Measurements from ENCODE around the gene TRAPPC14. TPM values are rescaled to one million over a fixed set of nuclear protein-coding genes. Genes with fewer than 3 reads are reported as not detected.
A peak's percentile ranks its signal among the peaks of the same experiment; 100 is the strongest.

TRAPPC14 gene
- polyA plus RNA-seq, 1 of the 3 experiments (the other 2 are of a cell fraction), result 13.9 TPM

DNA sequence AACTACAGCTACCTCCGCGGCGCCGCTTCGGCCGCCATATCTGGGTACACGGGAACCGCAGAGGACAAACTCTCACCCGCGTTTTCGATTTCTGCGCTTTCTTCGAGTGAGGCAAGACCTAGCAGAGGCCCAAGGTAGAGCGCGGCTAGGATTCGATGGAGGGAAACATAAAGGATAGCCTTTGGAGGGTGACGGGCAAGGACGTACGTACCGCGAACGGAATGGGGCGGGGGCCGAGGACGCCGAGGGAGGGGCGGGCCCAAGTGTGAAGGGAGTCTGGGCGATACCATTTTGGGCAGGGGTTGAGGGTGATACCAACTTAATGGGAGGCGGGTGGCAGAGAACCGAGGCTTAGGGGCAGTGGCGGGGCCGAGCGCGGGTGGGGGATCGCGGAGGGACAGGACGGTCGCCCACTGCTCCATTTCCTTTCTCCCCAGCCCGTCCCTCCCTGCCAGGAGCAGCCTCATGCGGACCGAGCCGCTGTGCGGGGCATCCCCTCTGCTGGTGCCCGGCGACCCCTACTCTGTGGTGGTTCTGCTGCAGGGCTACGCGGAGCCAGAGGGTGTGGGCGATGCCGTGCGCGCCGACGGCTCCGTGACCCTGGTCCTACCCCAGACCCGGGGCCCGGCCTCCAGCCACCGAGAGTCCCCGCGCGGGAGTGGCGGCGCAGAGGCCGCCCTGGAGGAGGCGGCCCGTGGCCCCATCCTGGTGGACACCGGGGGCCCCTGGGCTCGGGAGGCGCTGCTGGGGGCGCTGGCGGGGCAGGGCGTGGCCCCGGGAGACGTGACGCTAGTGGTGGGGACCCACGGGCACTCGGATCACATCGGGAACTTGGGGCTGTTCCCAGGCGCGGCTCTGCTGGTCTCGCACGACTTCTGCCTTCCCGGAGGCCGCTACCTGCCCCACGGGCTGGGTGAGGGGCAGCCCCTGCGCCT, 31.3 kb downstream of the TRAPPC14 start, which contains the start of gene MBLAC1:
Gene MBLAC1 (plus strand): TSS at position 37 of the 935 bp plus-strand sequence. CDS start 429 bp downstream, at position 466.
- Histone ChIP-seq H3K9ac (peak within 1 kb of the TSS; percentile 88), H3K4me3 (ENCODE audit: low read depth in 2 of 2, low read length in 1 of 2) (peak within 1 kb of the TSS; percentile 65 to 84), H3K79me2 (ENCODE audit: insufficient read depth) (peaks cover 37% of the 10 kb centered on the region), H3K4me2 (peak within 1 kb of the TSS; percentile 90), H3K36me3 (replicated peaks in 1 of 2; ENCODE audit: control insufficient read depth in 1 of 2, insufficient read depth in 2 of 2, low read length in 1 of 2) (peaks cover 13 to 22% of the 10 kb centered on the region in 2 experiments), H3F3A (replicated peaks; ENCODE audit: insufficient read depth) (peaks cover 49% of the 10 kb centered on the region), H3K9me2 (no peaks in the 10 kb centered on the region), H4K20me1 (ENCODE audit: insufficient read depth) (no peaks in the 10 kb centered on the region), H3K9me3 (no peaks in the 10 kb centered on the region), H2AFZ (ENCODE audit: low read depth) (peak within 1 kb of the TSS; percentile 84), H3K27me3 (ENCODE audit: insufficient read depth) (no peaks in the 10 kb centered on the region), H3K27ac (ENCODE audit: low read depth in 2 of 2, low read length in 1 of 2) (peak within 1 kb of the TSS; percentile 96 to 97), H3K4me1 (ENCODE audit: control insufficient read depth in 1 of 2, insufficient read depth in 2 of 2, low read depth in 1 of 2, low read length in 1 of 2) (peaks cover 6 to 20% of the 10 kb centered on the region in 2 experiments; a peak in 2 of 4 replicates)
- ChIA-PET POLR2A (interaction anchor here (1.0 to 5.3 kb wide), 4 partner anchors 22 to 26 kb away, joined by 3 to 70 read pairs (median 12); partner anchors contain the start of genes AP4M1, LAMTOR4 and MCM7), CTCF (interaction anchor here (0.9 to 13.6 kb wide), 7 partner anchors 12 to 149 kb away, joined by 3 to 262 read pairs (median 4); partner anchors contain the start of genes AP4M1, MCM7 and PVRIG)
- WGBS (ENCODE audit: low lambda C conversion rate), result 1% methylated on average over 38 of the region's 85 CpGs
- DNase-seq, result peak; percentile 99
- peak; percentile 91 for TF ChIP-seq CHD2 (IDR thresholded peaks at IDR 0.05; ENCODE audit: low read length, partially characterized antibody)
- TF ChIP-seq GATA2 (CRISPR knock-in tag; IDR thresholded peaks at IDR 0.05), result no peak; the same call in 1 of the 2 replicates
- peak; percentile 93 for TF ChIP-seq YY1 (IDR thresholded peaks at IDR 0.05; ENCODE audit: low read depth)
- TF ChIP-seq SIN3A (IDR thresholded peaks at IDR 0.05; ENCODE audit: borderline replicate concordance, low read depth, low read length), result peak; percentile 59; the same call in 1 of the 2 replicates
- peak; percentile 50; the same call in 1 of the 2 replicates for TF ChIP-seq GABPA (IDR thresholded peaks at IDR 0.05; ENCODE audit: low read depth)
- no peak for TF ChIP-seq NFIC (IDR thresholded peaks at IDR 0.05; ENCODE audit: borderline replicate concordance)
- TF ChIP-seq, protein P1, sequence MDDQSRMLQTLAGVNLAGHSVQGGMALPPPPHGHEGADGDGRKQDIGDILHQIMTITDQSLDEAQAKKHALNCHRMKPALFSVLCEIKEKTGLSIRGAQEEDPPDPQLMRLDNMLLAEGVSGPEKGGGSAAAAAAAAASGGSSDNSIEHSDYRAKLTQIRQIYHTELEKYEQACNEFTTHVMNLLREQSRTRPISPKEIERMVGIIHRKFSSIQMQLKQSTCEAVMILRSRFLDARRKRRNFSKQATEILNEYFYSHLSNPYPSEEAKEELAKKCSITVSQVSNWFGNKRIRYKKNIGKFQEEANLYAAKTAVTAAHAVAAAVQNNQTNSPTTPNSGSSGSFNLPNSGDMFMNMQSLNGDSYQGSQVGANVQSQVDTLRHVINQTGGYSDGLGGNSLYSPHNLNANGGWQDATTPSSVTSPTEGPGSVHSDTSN (IDR thresholded peaks at IDR 0.05), result peak; percentile 58; the same call in 1 of the 2 replicates
- TF ChIP-seq, protein P2, sequence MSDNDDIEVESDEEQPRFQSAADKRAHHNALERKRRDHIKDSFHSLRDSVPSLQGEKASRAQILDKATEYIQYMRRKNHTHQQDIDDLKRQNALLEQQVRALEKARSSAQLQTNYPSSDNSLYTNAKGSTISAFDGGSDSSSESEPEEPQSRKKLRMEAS (IDR thresholded peaks at IDR 0.05; ENCODE audit: low read depth), result peak; percentile 84
- no peak for TF ChIP-seq TEAD4 (IDR thresholded peaks at IDR 0.05; ENCODE audit: borderline replicate concordance, insufficient read depth)
- peak; percentile 50; the same call in 1 of the 2 replicates for TF ChIP-seq TCF12 (IDR thresholded peaks at IDR 0.05)
- peak; percentile 74 for TF ChIP-seq MXI1 (IDR thresholded peaks at IDR 0.05; ENCODE audit: low read depth, low read length)
- TF ChIP-seq EP300 (IDR thresholded peaks at IDR 0.05; ENCODE audit: borderline replicate concordance in 1 of 2, low read depth in 1 of 2, low read length in 1 of 2), result peak in 1 of 2 experiments; percentile 51; a peak in 1 of 4 replicates
- no peak for TF ChIP-seq FOSL2 (IDR thresholded peaks at IDR 0.05; ENCODE audit: borderline replicate concordance, low read depth)
- no peak for TF ChIP-seq FOXJ3 (CRISPR knock-in tag; IDR thresholded peaks at IDR 0.05)
- TF ChIP-seq EZH2phosphoT487 (IDR thresholded peaks at IDR 0.05; ENCODE audit: borderline replicate concordance, low read depth), result no peak
- TF ChIP-seq POLR2AphosphoS5 (IDR thresholded peaks at IDR 0.05; ENCODE audit: low read depth, low read length), result peak; percentile 98
- peak; percentile 86 for TF ChIP-seq TAF1 (IDR thresholded peaks at IDR 0.05; ENCODE audit: borderline replicate concordance, low read depth, low read length)
- TF ChIP-seq ELF1 (IDR thresholded peaks at IDR 0.05), result 0 out of 2 replicates have a peak, but pooled peaks have one; percentile 15
- TF ChIP-seq, protein P3, sequence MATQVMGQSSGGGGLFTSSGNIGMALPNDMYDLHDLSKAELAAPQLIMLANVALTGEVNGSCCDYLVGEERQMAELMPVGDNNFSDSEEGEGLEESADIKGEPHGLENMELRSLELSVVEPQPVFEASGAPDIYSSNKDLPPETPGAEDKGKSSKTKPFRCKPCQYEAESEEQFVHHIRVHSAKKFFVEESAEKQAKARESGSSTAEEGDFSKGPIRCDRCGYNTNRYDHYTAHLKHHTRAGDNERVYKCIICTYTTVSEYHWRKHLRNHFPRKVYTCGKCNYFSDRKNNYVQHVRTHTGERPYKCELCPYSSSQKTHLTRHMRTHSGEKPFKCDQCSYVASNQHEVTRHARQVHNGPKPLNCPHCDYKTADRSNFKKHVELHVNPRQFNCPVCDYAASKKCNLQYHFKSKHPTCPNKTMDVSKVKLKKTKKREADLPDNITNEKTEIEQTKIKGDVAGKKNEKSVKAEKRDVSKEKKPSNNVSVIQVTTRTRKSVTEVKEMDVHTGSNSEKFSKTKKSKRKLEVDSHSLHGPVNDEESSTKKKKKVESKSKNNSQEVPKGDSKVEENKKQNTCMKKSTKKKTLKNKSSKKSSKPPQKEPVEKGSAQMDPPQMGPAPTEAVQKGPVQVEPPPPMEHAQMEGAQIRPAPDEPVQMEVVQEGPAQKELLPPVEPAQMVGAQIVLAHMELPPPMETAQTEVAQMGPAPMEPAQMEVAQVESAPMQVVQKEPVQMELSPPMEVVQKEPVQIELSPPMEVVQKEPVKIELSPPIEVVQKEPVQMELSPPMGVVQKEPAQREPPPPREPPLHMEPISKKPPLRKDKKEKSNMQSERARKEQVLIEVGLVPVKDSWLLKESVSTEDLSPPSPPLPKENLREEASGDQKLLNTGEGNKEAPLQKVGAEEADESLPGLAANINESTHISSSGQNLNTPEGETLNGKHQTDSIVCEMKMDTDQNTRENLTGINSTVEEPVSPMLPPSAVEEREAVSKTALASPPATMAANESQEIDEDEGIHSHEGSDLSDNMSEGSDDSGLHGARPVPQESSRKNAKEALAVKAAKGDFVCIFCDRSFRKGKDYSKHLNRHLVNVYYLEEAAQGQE (IDR thresholded peaks at IDR 0.05; ENCODE audit: low read depth, low read length), result 0 out of 2 replicates have a peak, but pooled peaks have one; percentile 48
- no peak for TF ChIP-seq RXRA (IDR thresholded peaks at IDR 0.05; ENCODE audit: borderline replicate concordance, low read depth)
- TF ChIP-seq JUND (IDR thresholded peaks at IDR 0.05), result no peak; the same call in 1 of the 2 replicates
